OCI-LY7 (cell line): Measurements from ENCODE around the gene RANBP2. TPM values are rescaled to one million over a fixed set of nuclear protein-coding genes. Genes with fewer than 3 reads are reported as not detected.

Experiments
- BruUV-seq: library from RNA; stranded (reverse); fragments of 400-500 nt; replicated peaks from 2 replicates; lab custom pipeline; 2021; lab: Mats Ljungman, UMichigan
- CTCF ChIA-PET: fragments of 300-600 bp; sonication (Branson Sonifier 250); formaldehyde crosslinking; loops from one replicate; lab custom pipeline; 2022; ENCODE audit warnings: antibody characterized with exemption; ENCODE audit not compliant: unreplicated experiment; lab: Charles Lee
- POLR2A ChIA-PET: fragments of 300-600 bp; sonication (Branson Sonifier 250); formaldehyde crosslinking; loops from one replicate; lab custom pipeline; 2022; ENCODE audit warnings: antibody characterized with exemption; lab: Charles Lee
- DNase-seq: peaks from one replicate; pipeline ENCODE4 v3.0.0-alpha.2; 2015; ENCODE audit warnings: low spot score
- H2AFZ ChIP-seq: fragments of 200-600 bp; sonication (generic), shearing (Covaris generic); 2 replicates; pipeline ENCODE4 v1.6.1; 2014; ENCODE audit warnings: mild to moderate bottlenecking, antibody characterized with exemption, low read length, moderate library complexity
- H3K27ac ChIP-seq: fragments of 200-600 bp; sonication (generic); 2 replicates; pipeline ENCODE4 v1.5.1; 2014; ENCODE audit warnings: mixed run types, low read depth, mild to moderate bottlenecking, moderate library complexity, low read length, inconsistent platforms; ENCODE audit not compliant: poor library complexity, severe bottlenecking
- H3K36me3 ChIP-seq: fragments of 200-600 bp; sonication (generic); 2 replicates; pipeline ENCODE4 v1.6.1; 2014; ENCODE audit warnings: mild to moderate bottlenecking, antibody characterized with exemption, low read length, moderate library complexity, mixed read lengths; ENCODE audit not compliant: insufficient read depth
- H3K4me1 ChIP-seq: fragments of 200-600 bp; sonication (generic); 2 replicates; pipeline ENCODE4 v1.5.1; 2014; ENCODE audit warnings: mild to moderate bottlenecking, low read length; ENCODE audit not compliant: insufficient read depth, poor library complexity, severe bottlenecking
- H3K4me2 ChIP-seq: fragments of 200-600 bp; sonication (generic); 2 replicates; pipeline ENCODE4 v1.6.1; 2014; ENCODE audit warnings: mild to moderate bottlenecking, low read length
- H3K4me3 ChIP-seq: fragments of 200-600 bp; sonication (generic); 2 replicates; pipeline ENCODE4 v1.5.1; 2014; ENCODE audit warnings: mild to moderate bottlenecking, low read depth, low read length; ENCODE audit not compliant: poor library complexity, severe bottlenecking
- H3K79me2 ChIP-seq: fragments of 200-600 bp; sonication (generic); 2 replicates; pipeline ENCODE4 v1.6.1; 2016; ENCODE audit warnings: low read depth, mild to moderate bottlenecking, low read length, moderate library complexity, mixed read lengths; ENCODE audit not compliant: insufficient read depth
- H3K9me2 ChIP-seq: fragments of 200-600 bp; sonication (generic); 2 replicates; pipeline ENCODE4 v1.6.1; 2016; ENCODE audit warnings: mild to moderate bottlenecking, low read length, mixed read lengths; ENCODE audit not compliant: insufficient read depth
- H3K9me3 ChIP-seq: fragments of 200-600 bp; sonication (generic); 2 replicates; pipeline ENCODE4 v1.6.1; 2014; ENCODE audit warnings: mild to moderate bottlenecking, mixed run types, low read length, mixed read lengths
- H4K20me1 ChIP-seq: fragments of 200-600 bp; sonication (generic); 2 replicates; pipeline ENCODE4 v1.6.1; 2014; ENCODE audit warnings: mild to moderate bottlenecking, antibody characterized with exemption, low read length, moderate library complexity, mixed read lengths; ENCODE audit not compliant: insufficient read depth
- CTCF ChIP-seq: fragments of 200-600 bp; sonication (generic); conservative IDR thresholded peaks from 2 replicates; pipeline ENCODE4 v1.5.1; 2014; ENCODE audit warnings: mild to moderate bottlenecking, antibody characterized with exemption, low read length, moderate library complexity, mixed read lengths
- EZH2phosphoT487 ChIP-seq: fragments of 200-600 bp; sonication (generic); IDR thresholded peaks from 2 replicates; pipeline ENCODE4 v1.6.1; 2018; ENCODE audit warnings: low read depth, borderline replicate concordance, mild to moderate bottlenecking, mixed run types, antibody characterized with exemption, low read length, moderate library complexity, mixed read lengths
- intact Hi-C: fragments of 100-400 bp; cut with micrococcal nuclease; formaldehyde crosslinking; loops from one replicate; pipeline ENCODE4 v1.10.0; 2022; ENCODE audit not compliant: unreplicated experiment
- total RNA-seq, 2 experiments: library from RNA; depleted of rRNA in 1 of 2; stranded (reverse); fragments of >200 nt in 1 of 2; shearing (Covaris generic) in 1 of 2; gene quantifications; 2 replicates each; pipeline ENCODE4 v1.2.3, GENCODE V29; 2014 to 2022

RANBP2 gene
- total RNA-seq, 2 experiments from 2014 or later, result 48.4 to 74.0 TPM

GRCh38 chr2:108825736-108826135, 106.5 kb downstream of the RANBP2 start:
- H3K36me3 ChIP-seq, result peaks cover 59% of the 10 kb centered on the region
- H2AFZ ChIP-seq, result no peak overlapping the region
- intact Hi-C loops, result no loop called here
- CTCF ChIA-PET, result no interaction called here
- POLR2A ChIA-PET, result no interaction called here
- no peak overlapping the region for H3K4me2 ChIP-seq
- H3K4me1 ChIP-seq, result no peaks in the 10 kb centered on the region
- DNase-seq, result no peak
- H4K20me1 ChIP-seq, result no peaks in the 10 kb centered on the region
- H3K9me2 ChIP-seq, result no peaks in the 10 kb centered on the region
- BruUV-seq, result no TSS peak
- TF ChIP-seq EZH2phosphoT487, result no peak
- TF ChIP-seq CTCF, result 0 out of 2 replicates have a peak, but pooled peaks have one; percentile 14
- no peaks in the 10 kb centered on the region for H3K79me2 ChIP-seq
- no peak overlapping the region for H3K27ac ChIP-seq
- no peak overlapping the region for H3K4me3 ChIP-seq
- H3K9me3 ChIP-seq, result no peaks in the 10 kb centered on the region

DNA sequence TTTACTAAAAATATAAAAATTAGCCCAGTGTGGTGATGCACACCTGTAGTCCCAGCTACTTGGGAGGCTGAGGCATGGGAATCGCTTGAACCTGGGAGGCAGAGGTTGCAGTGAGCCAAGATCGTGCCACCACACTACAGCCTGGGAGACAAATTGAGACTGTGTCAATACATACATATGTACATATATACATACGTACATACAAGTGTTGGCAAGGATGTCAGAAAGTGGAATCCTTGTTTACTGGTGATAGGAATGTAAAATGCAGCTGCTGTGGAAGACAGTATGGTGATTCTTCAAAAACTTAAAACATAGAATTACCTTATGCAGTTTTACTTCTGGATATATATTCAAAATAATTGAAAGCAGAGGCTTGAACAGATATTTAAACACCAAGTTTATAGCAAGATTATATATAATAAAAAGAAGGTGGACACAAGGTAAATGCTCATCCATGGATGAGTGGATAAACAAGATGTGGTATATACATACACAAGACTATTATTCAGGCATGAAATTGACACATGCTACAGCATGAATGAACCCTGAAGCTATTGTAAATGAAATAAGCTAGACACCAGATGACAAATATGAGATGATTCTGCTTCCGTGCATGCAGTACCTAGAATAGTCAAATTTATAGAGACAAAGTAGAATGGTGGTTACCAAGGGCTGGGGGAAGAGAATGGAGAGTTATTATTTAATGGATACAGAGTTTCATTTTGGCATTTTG, 110.5 kb downstream of the RANBP2 start:
- DNase-seq, result no peak
- no peak overlapping the region for H3K4me2 ChIP-seq
- H3K4me3 ChIP-seq, result no peak overlapping the region
- no peaks in the 10 kb centered on the region for H3K79me2 ChIP-seq
- H3K36me3 ChIP-seq, result peaks cover 36% of the 10 kb centered on the region
- H4K20me1 ChIP-seq, result no peaks in the 10 kb centered on the region
- intact Hi-C loops, result no loop called here
- ChIA-PET POLR2A (no interaction called here), CTCF (no interaction called here)
- no peaks in the 10 kb centered on the region for H3K9me2 ChIP-seq
- no peak overlapping the region for H3K27ac ChIP-seq
- no peak overlapping the region for H2AFZ ChIP-seq
- no peaks in the 10 kb centered on the region for H3K4me1 ChIP-seq
- H3K9me3 ChIP-seq, result no peaks in the 10 kb centered on the region
- BruUV-seq, result no TSS peak
- TF ChIP-seq EZH2phosphoT487 (no peak), CTCF (no peak)

- Histone ChIP-seq H3K4me1 (no peaks in the 10 kb centered on the region), H3K79me2 (no peaks in the 10 kb centered on the region), H3K4me2 (no peak overlapping the region), H3K9me3 (peaks cover 19% of the 10 kb centered on the region), H4K20me1 (no peaks in the 10 kb centered on the region), H3K27ac (no peak overlapping the region), H3K4me3 (no peak overlapping the region), H3K9me2 (no peaks in the 10 kb centered on the region), H2AFZ (no peak overlapping the region), H3K36me3 (peaks cover 41% of the 10 kb centered on the region)
- ChIA-PET POLR2A (interaction anchor here (0.6 kb wide), 1 partner anchor 154 kb away, joined by 3 read pairs; no protein-coding TSS in a partner anchor), CTCF (no interaction called here)
- intact Hi-C loops, result no loop called here
- no peak for DNase-seq
- TF ChIP-seq CTCF (no peak), EZH2phosphoT487 (no peak)
- BruUV-seq, result no TSS peak
These were observed 113.9 kb downstream of the RANBP2 start for GRCh38 chr2:108833219-108833618.
